Osteoblast (primary cell): ENCODE data around the gene ELL2. TPM values are rescaled to one million over a fixed set of nuclear protein-coding genes. Genes with fewer than 3 reads are reported as not detected.

Experiments
- DNase-seq: peaks from one replicate; pipeline ENCODE4 v3.0.0; 2011; ENCODE audit warnings: low spot score, mixed read lengths; ENCODE audit not compliant: insufficient read length; ENCODE audit errors: missing footprints
- H2AFZ ChIP-seq: 2 replicates; pipeline ENCODE4 v1.6.0; 2011; ENCODE audit warnings: mild to moderate bottlenecking, low read length
- H3K27ac ChIP-seq: 2 replicates; pipeline ENCODE4 v1.5.1; 2011; ENCODE audit warnings: mild to moderate bottlenecking, low read depth, low read length, moderate library complexity
- H3K27me3 ChIP-seq: 2 replicates; pipeline ENCODE4 v1.6.0; 2012; ENCODE audit warnings: mild to moderate bottlenecking, control low read depth, inconsistent platforms, low read length, moderate library complexity; ENCODE audit not compliant: insufficient read depth
- H3K36me3 ChIP-seq: 2 replicates; pipeline ENCODE4 v1.5.1; 2011; ENCODE audit warnings: mild to moderate bottlenecking, low read length, control low read depth, moderate library complexity; ENCODE audit not compliant: insufficient read depth
- H3K4me1 ChIP-seq: 2 replicates; pipeline ENCODE4 v1.5.1; 2011; ENCODE audit warnings: mild to moderate bottlenecking, low read length, control low read depth, moderate library complexity; ENCODE audit not compliant: insufficient read depth
- H3K4me2 ChIP-seq: 2 replicates; pipeline ENCODE4 v1.6.0; 2011; ENCODE audit warnings: mild to moderate bottlenecking, low read length; ENCODE audit not compliant: insufficient read depth
- H3K4me3 ChIP-seq: fragments of 200-600 bp; sonication (generic); 3 replicates; pipeline ENCODE4 v1.5.1; 2012; ENCODE audit warnings: mild to moderate bottlenecking, low read length, inconsistent platforms; ENCODE audit not compliant: insufficient read depth
- H3K79me2 ChIP-seq: 2 replicates; pipeline ENCODE4 v1.6.0; 2012; ENCODE audit warnings: mild to moderate bottlenecking, low read length, control low read depth, inconsistent platforms; ENCODE audit not compliant: insufficient read depth
- H3K9me3 ChIP-seq: 2 replicates; pipeline ENCODE4 v1.5.1; 2011; ENCODE audit warnings: low read depth, low read length, control low read depth
- H4K20me1 ChIP-seq: 2 replicates; pipeline ENCODE4 v1.6.0; 2012; ENCODE audit warnings: mild to moderate bottlenecking, low read length, control low read depth; ENCODE audit not compliant: insufficient read depth
- CTCF ChIP-seq: IDR thresholded peaks from 2 replicates; pipeline ENCODE4 v1.5.1; 2011; ENCODE audit warnings: mild to moderate bottlenecking, low read depth, low read length, moderate library complexity; ENCODE audit errors: extremely low read depth
- total RNA-seq: library from RNA; depleted of rRNA; stranded (reverse); fragments of >200 nt; gene quantifications from 2 replicates; pipeline ENCODE4 v1.2.3, GENCODE V29; 2012

The ELL2 gene
- total RNA-seq, 1 donor = 123 TPM

DNA sequence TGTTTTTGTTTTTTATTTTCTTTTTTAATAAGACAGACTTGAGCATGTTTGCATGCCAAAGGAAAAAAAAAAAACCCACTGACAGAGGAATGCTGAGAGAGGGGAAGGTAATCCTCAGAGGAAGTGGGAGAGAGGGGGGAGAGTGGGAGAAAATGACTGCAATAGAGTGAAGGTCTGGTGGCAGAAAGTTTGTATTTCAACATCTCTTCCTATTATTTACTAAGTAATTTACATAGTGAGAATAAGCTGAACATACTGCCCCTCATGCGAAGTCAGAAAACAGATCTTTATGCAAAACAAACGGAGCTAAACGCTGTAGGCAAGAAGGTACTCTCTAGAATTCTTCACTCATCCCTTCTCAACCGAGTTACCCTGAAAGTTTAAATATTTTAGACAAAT, 45.0 kb downstream of the ELL2 start:
- H3K4me3 ChIP-seq = no peak overlapping the region
- no peak overlapping the region for H3K27ac ChIP-seq
- DNase-seq = no peak
- no peaks in the 10 kb centered on the region for H3K27me3 ChIP-seq
- TF ChIP-seq CTCF = no peak
- H3K4me1 ChIP-seq = no peaks in the 10 kb centered on the region
- H3K9me3 ChIP-seq = no peaks in the 10 kb centered on the region
- H3K79me2 ChIP-seq = peaks cover 91% of the 10 kb centered on the region
- no peak overlapping the region for H2AFZ ChIP-seq
- peaks cover 51% of the 10 kb centered on the region for H3K36me3 ChIP-seq
- H4K20me1 ChIP-seq = peaks cover 51% of the 10 kb centered on the region
- no peak overlapping the region for H3K4me2 ChIP-seq

DNA sequence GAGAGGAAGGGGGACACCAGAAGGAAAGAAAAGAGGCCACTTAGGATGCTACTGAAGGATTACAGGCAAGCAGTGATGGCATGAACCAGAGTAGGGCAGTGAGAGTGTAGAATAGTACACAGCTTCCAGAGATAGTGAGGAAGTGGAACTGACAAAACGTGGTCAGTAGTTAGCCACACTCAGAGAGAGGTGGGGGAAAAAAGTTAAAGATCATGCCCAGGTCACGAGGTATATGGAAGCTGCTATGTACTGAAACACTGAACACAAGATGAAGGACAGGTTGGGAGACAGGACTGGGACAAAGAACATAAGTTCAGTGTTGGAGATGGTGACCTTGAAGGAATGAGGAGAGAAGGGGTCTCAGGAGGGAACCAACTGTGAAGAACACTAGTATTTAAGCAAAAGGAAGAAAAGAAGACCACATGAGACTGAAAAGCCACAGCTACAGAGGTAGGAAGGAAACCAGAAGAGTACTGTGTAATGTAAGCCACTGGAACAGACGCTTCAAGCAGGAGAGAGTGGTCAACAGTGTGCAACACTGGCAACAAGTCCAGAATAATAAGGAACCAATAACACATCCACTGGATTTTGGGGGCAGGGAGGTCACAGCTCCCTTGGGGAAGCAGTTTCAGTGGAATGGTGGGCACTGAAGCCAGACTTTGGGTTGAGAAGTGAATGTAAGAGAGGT, 45.5 kb downstream of the ELL2 start:
- no peaks in the 10 kb centered on the region for H3K27me3 ChIP-seq
- TF ChIP-seq CTCF = no peak
- H3K27ac ChIP-seq = no peak overlapping the region
- H3K9me3 ChIP-seq = no peaks in the 10 kb centered on the region
- H4K20me1 ChIP-seq = peaks cover 46% of the 10 kb centered on the region
- no peak overlapping the region for H3K4me3 ChIP-seq
- H2AFZ ChIP-seq = no peak overlapping the region
- H3K79me2 ChIP-seq = peaks cover 91% of the 10 kb centered on the region
- H3K36me3 ChIP-seq = peaks cover 55% of the 10 kb centered on the region
- H3K4me1 ChIP-seq = no peaks in the 10 kb centered on the region
- DNase-seq = no peak
- no peak overlapping the region for H3K4me2 ChIP-seq

DNA sequence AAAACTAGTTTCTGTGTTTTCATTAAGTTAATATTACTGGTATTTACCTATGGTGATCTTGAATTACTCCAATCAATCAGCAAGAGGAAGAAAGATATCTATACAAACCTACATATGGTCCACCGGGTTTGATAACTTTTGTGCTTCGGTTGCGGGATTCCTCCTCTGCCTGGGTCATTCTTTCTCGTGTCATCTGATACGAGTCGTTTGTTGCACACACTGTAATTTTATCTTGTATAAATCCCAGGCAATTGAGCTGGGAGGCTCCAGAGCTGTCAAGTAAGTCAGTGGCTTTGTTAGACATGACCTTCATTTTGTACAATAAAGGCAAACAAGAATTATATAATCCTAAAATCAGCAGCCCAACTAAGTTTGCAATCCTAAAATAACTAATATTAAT, 48.0 kb downstream of the ELL2 start:
- H3K79me2 ChIP-seq = peaks cover 92% of the 10 kb centered on the region
- H3K9me3 ChIP-seq = no peaks in the 10 kb centered on the region
- H2AFZ ChIP-seq = no peak overlapping the region
- peaks cover 71% of the 10 kb centered on the region for H3K36me3 ChIP-seq
- H3K27me3 ChIP-seq = no peaks in the 10 kb centered on the region
- no peak overlapping the region for H3K4me2 ChIP-seq
- no peak for TF ChIP-seq CTCF
- no peaks in the 10 kb centered on the region for H3K4me1 ChIP-seq
- no peak for DNase-seq
- H3K27ac ChIP-seq = peak overlapping the region; percentile 0
- H3K4me3 ChIP-seq = no peak overlapping the region
- H4K20me1 ChIP-seq = peaks cover 41% of the 10 kb centered on the region

DNA sequence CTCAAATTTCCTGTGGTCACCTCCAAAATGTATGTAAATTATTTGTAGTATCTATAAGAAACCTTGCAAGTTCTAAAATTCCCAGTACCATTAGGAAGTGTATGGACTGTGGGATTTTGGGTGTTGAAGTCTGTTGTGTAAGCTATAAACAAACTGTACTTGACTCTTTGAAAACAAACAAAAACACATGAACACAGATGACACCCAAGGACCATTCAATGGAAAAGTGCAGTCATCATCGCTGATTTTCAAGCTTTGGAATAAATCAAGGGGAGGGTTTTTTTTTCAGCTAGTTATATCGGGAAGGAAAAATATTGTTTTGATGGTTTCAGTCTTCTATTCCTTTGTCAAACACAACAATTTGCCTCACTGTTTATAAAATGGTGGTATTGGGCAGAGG, 49.6 kb downstream of the ELL2 start:
- Histone ChIP-seq H3K4me3 (no peak overlapping the region), H3K79me2 (peaks cover 92% of the 10 kb centered on the region), H3K36me3 (peaks cover 77% of the 10 kb centered on the region)

More for the DNA sequence above, 49.6 kb downstream of the ELL2 start:
- no peaks in the 10 kb centered on the region for H3K27me3 ChIP-seq
- no peaks in the 10 kb centered on the region for H3K9me3 ChIP-seq
- H4K20me1 ChIP-seq = peaks cover 42% of the 10 kb centered on the region
- no peak overlapping the region for H2AFZ ChIP-seq
- peak overlapping the region; percentile 20 for H3K27ac ChIP-seq
- DNase-seq = no peak
- H3K4me1 ChIP-seq = peaks cover 3% of the 10 kb centered on the region
- H3K4me2 ChIP-seq = no peak overlapping the region
- no peak for TF ChIP-seq CTCF
